Measurements from ENCODE around the gene GPR42. TPM values are rescaled to one million over a fixed set of nuclear protein-coding genes. Genes with fewer than 3 reads are reported as not detected.

Gene GPR42
- total and polyA plus RNA-seq, 2 donors from 2014 or later: not detected

DNA sequence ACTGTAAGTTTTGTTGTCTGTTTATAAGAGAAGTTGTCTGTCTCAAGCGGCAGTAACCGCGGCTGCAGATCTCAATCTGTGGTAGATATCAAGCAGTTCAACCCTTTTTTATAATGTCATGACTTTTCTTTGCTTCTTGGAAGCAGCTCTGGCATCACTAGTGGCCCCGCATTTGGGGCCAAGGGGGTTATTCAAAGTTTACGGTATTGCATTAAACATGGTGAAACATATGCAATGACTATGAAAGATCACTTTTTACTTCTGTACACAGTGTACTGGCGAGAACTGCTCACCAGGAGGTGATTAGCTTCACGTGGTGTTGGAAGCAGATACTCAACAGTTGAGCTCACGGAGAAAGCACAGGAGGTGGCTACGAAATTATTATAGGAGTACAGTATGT lies 17.2 kb upstream of the GPR42 start:
- Histone ChIP-seq H3K9me3 (ENCODE audit: control insufficient read depth in 2 of 3, insufficient read depth in 1 of 3, low read length in 3 of 3) (no peaks in the 10 kb centered on the region), H3K4me3 (ENCODE audit: low read length in 3 of 3) (no peak overlapping the region), H3K9ac (ENCODE audit: low read length in 3 of 3) (no peak overlapping the region), H3K36me3 (ENCODE audit: control insufficient read depth in 2 of 3, insufficient read depth in 3 of 3, low read length in 3 of 3) (no peaks in the 10 kb centered on the region), H3K27me3 (ENCODE audit: control insufficient read depth, insufficient read depth, low read length) (no peaks in the 10 kb centered on the region), H3K27ac (ENCODE audit: low read depth in 2 of 2, low read length in 2 of 2) (no peak overlapping the region), H3K4me1 (ENCODE audit: control insufficient read depth in 2 of 3, insufficient read depth in 2 of 3, low read depth in 1 of 3, low read length in 3 of 3) (peaks cover 0 to 2% (median 0%) of the 10 kb centered on the region in 3 donors)
- TF ChIP-seq, protein P1, sequence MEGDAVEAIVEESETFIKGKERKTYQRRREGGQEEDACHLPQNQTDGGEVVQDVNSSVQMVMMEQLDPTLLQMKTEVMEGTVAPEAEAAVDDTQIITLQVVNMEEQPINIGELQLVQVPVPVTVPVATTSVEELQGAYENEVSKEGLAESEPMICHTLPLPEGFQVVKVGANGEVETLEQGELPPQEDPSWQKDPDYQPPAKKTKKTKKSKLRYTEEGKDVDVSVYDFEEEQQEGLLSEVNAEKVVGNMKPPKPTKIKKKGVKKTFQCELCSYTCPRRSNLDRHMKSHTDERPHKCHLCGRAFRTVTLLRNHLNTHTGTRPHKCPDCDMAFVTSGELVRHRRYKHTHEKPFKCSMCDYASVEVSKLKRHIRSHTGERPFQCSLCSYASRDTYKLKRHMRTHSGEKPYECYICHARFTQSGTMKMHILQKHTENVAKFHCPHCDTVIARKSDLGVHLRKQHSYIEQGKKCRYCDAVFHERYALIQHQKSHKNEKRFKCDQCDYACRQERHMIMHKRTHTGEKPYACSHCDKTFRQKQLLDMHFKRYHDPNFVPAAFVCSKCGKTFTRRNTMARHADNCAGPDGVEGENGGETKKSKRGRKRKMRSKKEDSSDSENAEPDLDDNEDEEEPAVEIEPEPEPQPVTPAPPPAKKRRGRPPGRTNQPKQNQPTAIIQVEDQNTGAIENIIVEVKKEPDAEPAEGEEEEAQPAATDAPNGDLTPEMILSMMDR (IDR thresholded peaks at IDR 0.05; ENCODE audit: borderline replicate concordance, extremely low read depth, insufficient read depth): no peak
- FAIRE-seq (no peak), DNase-seq (peak in 1 of 5 donors; percentile 4)
- intact Hi-C loops (cut with DNase I): loop anchor here (10.0 kb wide), 1 partner anchor 111 kb away; no protein-coding TSS in a partner anchor

DNA sequence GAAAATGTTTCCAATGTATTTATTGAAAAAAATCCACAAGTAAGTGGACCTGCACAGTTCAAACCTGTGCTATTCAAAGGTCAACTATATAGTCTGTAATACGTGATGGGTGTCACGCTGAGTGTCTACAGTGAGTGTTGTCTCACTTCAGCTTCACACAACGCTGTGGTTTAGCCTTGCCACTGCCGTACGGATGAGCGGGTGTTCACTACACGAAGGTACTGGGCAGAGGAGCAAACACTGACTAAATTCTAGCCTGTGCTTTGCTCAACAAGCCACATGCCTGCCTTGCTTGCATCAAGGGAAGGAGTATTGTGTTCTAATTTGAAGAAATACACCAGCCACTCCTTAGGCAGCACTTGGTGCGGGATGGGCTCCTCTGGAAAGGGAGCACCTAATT lies 16.0 kb upstream of the GPR42 start:
- Histone ChIP-seq H3K27me3 (ENCODE audit: control insufficient read depth, insufficient read depth, low read length) (no peaks in the 10 kb centered on the region), H3K4me3 (ENCODE audit: low read length in 3 of 3) (no peak overlapping the region), H3K9ac (ENCODE audit: low read length in 3 of 3) (no peak overlapping the region), H3K4me1 (ENCODE audit: control insufficient read depth in 2 of 3, insufficient read depth in 2 of 3, low read depth in 1 of 3, low read length in 3 of 3) (peaks cover 0 to 2% (median 0%) of the 10 kb centered on the region in 3 donors), H3K36me3 (ENCODE audit: control insufficient read depth in 2 of 3, insufficient read depth in 3 of 3, low read length in 3 of 3) (no peaks in the 10 kb centered on the region), H3K27ac (ENCODE audit: low read depth in 2 of 2, low read length in 2 of 2) (no peak overlapping the region), H3K9me3 (ENCODE audit: control insufficient read depth in 2 of 3, insufficient read depth in 1 of 3, low read length in 3 of 3) (no peaks in the 10 kb centered on the region)
- FAIRE-seq (no peak), DNase-seq (no peak)
- TF ChIP-seq, protein P1 (IDR thresholded peaks at IDR 0.05; ENCODE audit: borderline replicate concordance, extremely low read depth, insufficient read depth): no peak
- intact Hi-C loops (cut with DNase I): loop anchor here (10.0 kb wide), 1 partner anchor 110 kb away; no protein-coding TSS in a partner anchor

DNA sequence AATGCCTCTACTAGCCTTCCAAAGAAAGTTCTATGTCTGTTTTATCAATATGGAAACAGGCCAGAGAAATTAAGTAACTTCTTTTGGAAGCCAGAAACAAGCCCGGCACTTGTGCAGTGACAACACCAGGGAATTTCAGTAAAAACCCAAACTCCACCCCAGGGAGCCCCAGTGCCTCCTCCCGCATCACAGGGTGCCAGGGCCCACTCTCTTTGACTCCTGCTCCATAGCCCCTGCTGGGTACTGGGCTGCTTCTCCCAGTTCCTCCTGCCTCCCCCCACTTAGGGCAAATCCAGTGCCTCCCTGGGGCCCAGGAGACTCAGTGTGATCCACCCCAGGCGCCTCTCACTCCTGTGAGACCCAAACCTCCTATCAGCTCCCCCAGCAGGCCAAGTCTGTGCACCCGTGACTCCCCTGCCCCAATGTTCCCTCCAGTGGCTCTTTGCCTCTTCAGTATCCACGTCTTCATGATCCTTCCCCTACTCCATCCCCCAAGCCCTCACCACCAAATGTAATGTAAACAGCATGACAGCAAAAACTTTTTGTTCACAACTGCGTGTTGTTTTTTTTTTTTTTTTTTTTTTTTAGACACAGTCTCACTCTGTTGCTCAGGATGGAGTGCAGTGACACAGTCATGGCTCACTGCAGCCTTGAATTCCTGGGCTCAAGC lies 14.9 kb upstream of the GPR42 start:
- Histone ChIP-seq H3K4me1 (ENCODE audit: control insufficient read depth in 2 of 3, insufficient read depth in 2 of 3, low read depth in 1 of 3, low read length in 3 of 3) (peaks cover 0 to 2% (median 0%) of the 10 kb centered on the region in 3 donors), H3K9ac (ENCODE audit: low read length in 3 of 3) (no peak overlapping the region), H3K27me3 (ENCODE audit: control insufficient read depth, insufficient read depth, low read length) (no peaks in the 10 kb centered on the region), H3K9me3 (ENCODE audit: control insufficient read depth in 2 of 3, insufficient read depth in 1 of 3, low read length in 3 of 3) (no peaks in the 10 kb centered on the region), H3K4me3 (ENCODE audit: low read length in 3 of 3) (no peak overlapping the region), H3K27ac (ENCODE audit: low read depth in 2 of 2, low read length in 2 of 2) (no peak overlapping the region), H3K36me3 (ENCODE audit: control insufficient read depth in 2 of 3, insufficient read depth in 3 of 3, low read length in 3 of 3) (no peaks in the 10 kb centered on the region)
- TF ChIP-seq, protein P1 (IDR thresholded peaks at IDR 0.05; ENCODE audit: borderline replicate concordance, extremely low read depth, insufficient read depth): no peak
- DNase-seq: no peak
- FAIRE-seq: no peak
- intact Hi-C loops (cut with DNase I): loop anchor here (10.0 kb wide), 1 partner anchor 109 kb away; no protein-coding TSS in a partner anchor

All from kidney (tissue), 14 donors.